WTC11 (cell line): ENCODE measurements around the gene ERC2. TPM values are rescaled to one million over a fixed set of nuclear protein-coding genes. Genes with fewer than 3 reads are reported as not detected.

Source experiments
- ATAC-seq: fragments of 200-7000 bp; cut with Tn5 transposase; 2 replicates; pipeline ENCODE4 v1.10.0; 2021; ENCODE audit warnings: mild to moderate bottlenecking, moderate library complexity
- CTCF ChIA-PET: fragments of 300-600 bp; sonication (Branson Sonifier 250); formaldehyde crosslinking; loops from one replicate; lab custom pipeline; 2021; ENCODE audit warnings: antibody characterized with exemption; lab: Charles Lee
- POLR2A ChIA-PET: fragments of 350-600 bp; sonication (Branson Sonifier 250); formaldehyde crosslinking; loops from one replicate; lab custom pipeline; 2021; ENCODE audit warnings: antibody characterized with exemption; lab: Charles Lee
- DNase-seq: peaks from one replicate; pipeline ENCODE4 v3.0.0; 2021; ENCODE audit warnings: low spot score
- H3K27ac Mint-ChIP-seq: 2 replicates; pipeline ENCODE4 v1.8.0; 2021; ENCODE audit warnings: mixed read lengths
- H3K27me3 Mint-ChIP-seq: 2 replicates; pipeline ENCODE4 v1.8.0; 2021; ENCODE audit warnings: low read depth, mild to moderate bottlenecking, moderate library complexity, mixed read lengths
- H3K36me3 Mint-ChIP-seq: 2 replicates; pipeline ENCODE4 v1.8.0; 2021; ENCODE audit warnings: mixed read lengths
- H3K4me1 Mint-ChIP-seq: 2 replicates; pipeline ENCODE4 v1.8.0; 2022; ENCODE audit warnings: mixed read lengths
- H3K4me3 Mint-ChIP-seq: 2 replicates; pipeline ENCODE4 v1.8.0; 2021; ENCODE audit warnings: mild to moderate bottlenecking, moderate library complexity, mixed read lengths
- H3K9me3 Mint-ChIP-seq: 2 replicates; pipeline ENCODE4 v1.8.0; 2021; ENCODE audit warnings: mixed read lengths
- ARID4B ChIP-seq: sonication (generic); formaldehyde crosslinking; IDR thresholded peaks from 2 replicates; pipeline ENCODE4 v1.8.0; 2023; ENCODE audit warnings: missing genetic modification reagents, mild to moderate bottlenecking, borderline replicate concordance
- ATF3 ChIP-seq: sonication (generic); formaldehyde crosslinking; conservative IDR thresholded peaks from 2 replicates; pipeline ENCODE4 v1.8.1; 2022; ENCODE audit warnings: mild to moderate bottlenecking, missing genetic modification reagents
- E2F5 ChIP-seq: sonication (generic); formaldehyde crosslinking; IDR thresholded peaks from 2 replicates; pipeline ENCODE4 v1.8.1; 2022; ENCODE audit warnings: mild to moderate bottlenecking, moderate library complexity, missing genetic modification reagents
- EMX1 ChIP-seq: fragments of 250-450 bp; sonication (Bioruptor Pico); IDR thresholded peaks from 2 replicates; pipeline ENCODE4 v1.8.0; 2021; ENCODE audit warnings: mild to moderate bottlenecking
- ETV6 ChIP-seq: sonication (generic); formaldehyde crosslinking; IDR thresholded peaks from 2 replicates; pipeline ENCODE4 v1.8.1; 2022; ENCODE audit warnings: mild to moderate bottlenecking, missing genetic modification reagents
- FOXJ3 ChIP-seq: sonication (generic); formaldehyde crosslinking; IDR thresholded peaks from 2 replicates; pipeline ENCODE4 v1.9.0; 2021; ENCODE audit warnings: missing genetic modification reagents, mild to moderate bottlenecking, borderline replicate concordance
- JAZF1 ChIP-seq: fragments of 250-450 bp; sonication (Bioruptor Pico); IDR thresholded peaks from 2 replicates; pipeline ENCODE4 v1.9.0; 2021; ENCODE audit warnings: moderate library complexity, mild to moderate bottlenecking, inconsistent platforms
- JUN ChIP-seq: sonication (generic); formaldehyde crosslinking; IDR thresholded peaks from 2 replicates; pipeline ENCODE4 v1.8.0; 2023; ENCODE audit warnings: mild to moderate bottlenecking, missing genetic modification reagents
- MAX ChIP-seq: sonication (generic); formaldehyde crosslinking; IDR thresholded peaks from 2 replicates; pipeline ENCODE4 v1.8.0; 2022; ENCODE audit warnings: mild to moderate bottlenecking, missing genetic modification reagents
- MYBL2 ChIP-seq: sonication (generic); formaldehyde crosslinking; IDR thresholded peaks from 2 replicates; pipeline ENCODE4 v1.8.1; 2023; ENCODE audit warnings: mild to moderate bottlenecking, moderate library complexity, missing genetic modification reagents
- NFATC4 ChIP-seq: fragments of 250-450 bp; sonication (Bioruptor Pico); IDR thresholded peaks from 2 replicates; pipeline ENCODE4 v1.9.0; 2021; ENCODE audit warnings: mild to moderate bottlenecking
- NFE2L1 ChIP-seq: sonication (generic); formaldehyde crosslinking; IDR thresholded peaks from 2 replicates; pipeline ENCODE4 v1.8.1; 2023; ENCODE audit warnings: missing genetic modification reagents
- NFYB ChIP-seq: sonication (generic); formaldehyde crosslinking; conservative IDR thresholded peaks from 2 replicates; pipeline ENCODE4 v1.8.0; 2022; ENCODE audit warnings: low read depth, missing genetic modification reagents
- NR3C1 ChIP-seq: sonication (generic); formaldehyde crosslinking; conservative IDR thresholded peaks from 2 replicates; pipeline ENCODE4 v1.8.1; 2023; ENCODE audit warnings: low read depth, mild to moderate bottlenecking, missing genetic modification reagents
- PRDM15 ChIP-seq: sonication (generic); formaldehyde crosslinking; IDR thresholded peaks from 2 replicates; pipeline ENCODE4 v1.8.0; 2022; ENCODE audit warnings: missing genetic modification reagents
- TEAD4 ChIP-seq: sonication (generic); formaldehyde crosslinking; IDR thresholded peaks from 2 replicates; pipeline ENCODE4 v1.8.0; 2022; ENCODE audit warnings: mild to moderate bottlenecking, missing genetic modification reagents
- ZBTB43 ChIP-seq: sonication (generic); formaldehyde crosslinking; IDR thresholded peaks from 2 replicates; pipeline ENCODE4 v1.8.1; 2023; ENCODE audit warnings: mild to moderate bottlenecking, missing genetic modification reagents
- ZNF396 ChIP-seq: fragments of 250-450 bp; sonication (Bioruptor Pico); IDR thresholded peaks from 2 replicates; pipeline ENCODE4 v1.8.0; 2021; ENCODE audit warnings: mild to moderate bottlenecking, moderate library complexity, borderline replicate concordance
- ZNF512 ChIP-seq: sonication (generic); formaldehyde crosslinking; IDR thresholded peaks from 2 replicates; pipeline ENCODE4 v1.8.1; 2022; ENCODE audit warnings: missing genetic modification reagents, borderline replicate concordance
- ZNF671 ChIP-seq: fragments of 250-450 bp; sonication (Bioruptor Pico); IDR thresholded peaks from 2 replicates; pipeline ENCODE4 v1.8.0; 2021; ENCODE audit warnings: mild to moderate bottlenecking
- ZSCAN18 ChIP-seq: fragments of 250-450 bp; sonication (Bioruptor Pico); IDR thresholded peaks from 2 replicates; pipeline ENCODE4 v2.1.2; 2022; ENCODE audit warnings: mild to moderate bottlenecking, moderate library complexity
- total RNA-seq: library from RNA; stranded (reverse); gene quantifications from 3 replicates; pipeline ENCODE4 v1.2.3, GENCODE V29; 2021

Gene ERC2
- total RNA-seq, 1 experiment from 2014 or later = 23.5 TPM

- TF ChIP-seq PRDM15 (CRISPR knock-in tag) = no peak
- no peak for TF ChIP-seq ZBTB43
- TF ChIP-seq FOXJ3 = no peak
- TF ChIP-seq JUN = no peak
- no peak for TF ChIP-seq NFATC4 (CRISPR knock-in tag)
- TF ChIP-seq ZNF396 (CRISPR knock-in tag) = no peak
- TF ChIP-seq JAZF1 (CRISPR knock-in tag) = no peak
- no peak for TF ChIP-seq MAX (CRISPR knock-in tag)
- TF ChIP-seq ATF3 = no peak
- no peak for TF ChIP-seq NFYB (CRISPR knock-in tag)
- TF ChIP-seq ZNF512 = no peak
- no peak for TF ChIP-seq TEAD4 (CRISPR knock-in tag)
- TF ChIP-seq NR3C1 (CRISPR knock-in tag) = no peak
These were observed 701.5 kb downstream of the ERC2 start (continued) for GRCh38 chr3:55766753-55767152.

- H3K36me3 Mint-ChIP-seq = no peaks in the 10 kb centered on the region
- H3K4me3 Mint-ChIP-seq = no peak overlapping the region
- H3K27ac Mint-ChIP-seq = no peak overlapping the region
- H3K9me3 Mint-ChIP-seq = no peaks in the 10 kb centered on the region
- DNase-seq = no peak
- POLR2A ChIA-PET = no interaction called here
- CTCF ChIA-PET = interaction anchor here (0.8 to 1.0 kb wide), 2 partner anchors 22 to 485 kb away, joined by 3 to 4 read pairs; no protein-coding TSS in a partner anchor
- no peaks in the 10 kb centered on the region for H3K27me3 Mint-ChIP-seq
- no peak for ATAC-seq
- no peaks in the 10 kb centered on the region for H3K4me1 Mint-ChIP-seq
- TF ChIP-seq ZSCAN18 (CRISPR knock-in tag) (no peak), ETV6 (CRISPR knock-in tag) (no peak), ARID4B (no peak), ZNF671 (CRISPR knock-in tag) (no peak), NFE2L1 (no peak), E2F5 (CRISPR knock-in tag) (no peak), ZBTB43 (no peak), MYBL2 (no peak), EMX1 (no peak)
These were observed 702.2 kb downstream of the ERC2 start for GRCh38 chr3:55765906-55766701.
